ENCODE results near the gene GLRX5.
A peak's percentile ranks its signal among the peaks of the same experiment; 100 is the strongest.

GLRX5 gene

GRCh38 chr14:95518045-95518751 lies 16.7 kb upstream of the GLRX5 start:
- peak; percentile 68 for DNase-seq (ENCODE audit: low spot score)

GRCh38 chr14:95519699-95520098 lies 15.2 kb upstream of the GLRX5 start:
- DNase-seq (ENCODE audit: low spot score), result peak; percentile 59

DNA sequence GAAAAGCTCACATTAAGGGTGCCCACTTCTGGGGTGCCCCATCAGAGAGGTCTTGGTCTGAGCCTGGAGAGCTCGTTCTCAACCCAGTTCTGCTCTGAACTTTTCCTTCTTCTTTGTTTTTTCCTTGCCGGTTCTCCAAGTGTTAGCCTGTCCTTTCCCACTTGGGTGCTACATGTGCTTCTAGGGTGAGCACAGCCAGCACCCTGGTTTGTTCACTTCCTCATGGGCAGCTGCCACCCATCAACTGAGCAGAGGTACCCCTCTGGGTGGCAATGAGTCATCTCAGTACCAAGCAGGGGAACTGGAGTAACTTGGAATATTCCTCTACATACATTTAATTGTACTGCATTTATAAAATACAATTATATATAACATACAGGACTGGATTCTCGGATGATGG lies 14.5 kb upstream of the GLRX5 start:
- no peak for DNase-seq (ENCODE audit: low spot score)

- no peak for DNase-seq (ENCODE audit: low spot score)
These were observed 13.8 kb upstream of the GLRX5 start for GRCh38 chr14:95521001-95521400.

DNA sequence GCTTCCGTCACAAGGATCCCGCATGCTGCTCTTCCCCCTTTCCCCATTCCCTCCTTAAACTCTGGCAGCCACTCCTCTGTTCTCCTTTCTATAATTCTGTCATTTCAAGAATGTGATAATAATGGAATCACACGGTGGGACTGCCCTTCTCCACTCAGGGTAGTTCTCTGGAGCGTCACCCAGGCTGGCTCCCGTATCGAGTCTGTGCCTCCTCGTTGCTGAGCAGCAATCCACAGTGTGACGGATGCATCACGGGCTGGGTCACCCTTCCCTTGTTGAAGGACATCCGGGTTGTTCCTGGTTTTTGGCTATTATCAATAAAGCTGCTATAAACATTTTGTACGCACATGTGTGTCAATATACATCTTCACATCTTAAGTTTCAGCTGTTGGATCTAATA lies 12.7 kb upstream of the GLRX5 start:
- no peak for DNase-seq (ENCODE audit: low spot score)

DNA sequence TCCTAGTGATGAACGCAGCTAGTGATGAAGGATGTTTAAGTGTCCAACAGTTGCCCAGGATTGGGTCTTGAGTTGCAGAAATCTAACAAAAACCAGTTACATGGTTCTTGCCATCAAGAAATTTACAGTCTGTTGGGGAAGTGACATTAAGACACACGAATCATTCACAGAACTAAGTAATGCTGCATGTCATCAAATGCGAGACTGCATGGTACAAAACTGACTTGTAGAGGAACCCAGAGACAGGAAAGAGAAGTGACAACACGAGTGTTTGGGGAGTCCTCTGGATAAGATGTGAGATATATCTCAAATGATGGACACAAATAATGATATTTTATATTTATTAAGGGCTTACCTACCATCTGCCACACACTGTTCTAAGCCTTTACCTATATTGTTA lies 12.3 kb upstream of the GLRX5 start:
- no peak for DNase-seq (ENCODE audit: low spot score)

DNA sequence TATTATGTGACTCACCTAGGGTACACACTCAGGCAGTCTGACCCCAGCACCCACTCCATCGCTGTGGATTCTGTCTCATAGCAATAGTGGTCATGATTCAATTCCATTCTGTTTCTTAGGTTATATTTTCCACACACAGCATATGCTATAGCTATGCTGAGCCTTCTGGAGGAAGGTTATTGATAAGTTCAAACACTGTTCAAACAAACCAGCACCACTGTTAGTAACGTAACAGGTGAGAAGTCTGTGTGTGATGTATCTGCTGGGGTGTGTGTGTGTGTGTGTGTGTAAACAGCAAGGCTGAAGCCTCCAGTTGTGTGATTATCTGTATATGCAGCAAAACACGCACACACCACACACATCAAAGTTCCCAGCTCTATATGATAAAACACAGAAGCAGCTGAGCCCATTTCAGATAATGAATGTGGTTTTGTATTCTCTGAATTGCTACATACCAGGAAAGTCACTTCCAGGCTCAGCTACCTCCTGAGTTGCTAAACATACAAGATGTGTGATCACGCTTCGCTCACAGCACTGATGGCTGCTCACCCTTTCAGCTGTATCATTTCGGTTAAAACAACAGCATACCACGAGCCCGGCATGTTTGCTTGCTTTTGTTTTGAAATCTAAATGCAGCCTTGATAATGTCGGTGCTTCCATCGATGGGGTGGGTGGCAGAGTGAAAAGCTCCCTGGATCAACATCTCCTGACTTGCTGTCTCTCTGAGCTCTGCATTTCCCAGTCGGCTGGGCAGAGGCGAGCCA lies 11.6 kb upstream of the GLRX5 start:
- DNase-seq (ENCODE audit: low spot score), result no peak

GRCh38 chr14:95523815-95524448 lies 10.9 kb upstream of the GLRX5 start:
- no peak for DNase-seq (ENCODE audit: low spot score)

DNA sequence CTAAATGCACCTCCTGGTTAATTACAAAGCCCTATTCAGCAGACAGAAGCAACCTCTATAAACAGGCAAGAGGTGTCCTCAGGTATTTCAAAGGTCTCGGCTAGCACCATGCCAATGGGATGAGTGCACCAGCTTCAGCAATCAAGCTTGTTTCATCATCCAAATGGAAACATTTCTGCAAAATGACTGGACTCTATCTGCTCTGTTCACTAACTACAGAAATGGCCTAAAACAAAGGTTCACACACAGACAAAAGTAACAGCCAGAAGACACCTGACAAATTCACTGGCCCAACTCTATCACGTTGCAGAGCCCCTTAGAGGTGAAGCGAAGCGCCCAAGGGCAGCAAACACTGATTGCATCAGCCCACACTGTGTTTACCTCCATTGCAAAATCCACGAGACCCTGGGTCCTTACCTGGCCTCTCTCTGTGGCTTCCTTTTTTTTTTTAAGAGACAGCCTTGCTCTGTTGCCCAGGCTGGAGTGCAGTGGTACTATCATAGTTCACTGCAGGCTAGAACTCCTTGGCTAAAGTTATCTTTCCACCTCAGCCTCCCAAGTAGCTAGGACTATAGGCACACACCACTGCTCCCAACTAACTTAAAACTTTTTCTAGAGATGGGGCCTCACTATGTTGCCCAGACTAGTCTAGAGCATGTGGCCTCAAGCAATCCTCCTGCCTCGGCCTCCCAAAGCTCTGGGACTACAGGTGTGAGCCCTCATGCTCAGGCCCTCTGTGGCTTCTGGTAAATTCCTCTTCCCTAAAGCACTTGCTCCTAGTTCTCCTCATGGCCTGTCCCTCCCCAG lies 9.9 kb upstream of the GLRX5 start:
- DNase-seq (ENCODE audit: low spot score), result no peak

DNA sequence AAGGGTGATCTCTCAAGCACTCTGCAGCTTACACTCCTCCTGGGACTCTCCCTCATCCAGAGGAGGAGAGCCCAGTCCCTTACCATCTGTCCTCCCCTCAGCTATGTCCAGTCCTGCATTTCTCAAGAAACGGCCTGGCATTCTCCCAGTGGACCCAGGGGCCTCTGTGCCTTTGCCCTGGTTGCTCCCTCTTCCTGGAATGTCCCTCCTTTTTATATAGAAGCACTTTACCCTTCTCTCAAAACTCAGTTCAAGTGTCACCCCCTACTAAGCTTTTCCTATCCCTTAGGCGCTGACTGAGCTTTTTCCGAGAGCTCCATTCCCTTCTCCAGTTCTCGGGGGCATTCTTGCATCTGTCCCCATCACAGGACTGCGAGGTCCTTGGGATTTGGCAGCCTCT lies 8.9 kb upstream of the GLRX5 start:
- no peak for DNase-seq (ENCODE audit: low spot score)

GRCh38 chr14:95526483-95527386 lies 8.1 kb upstream of the GLRX5 start:
- no peak for DNase-seq (ENCODE audit: low spot score)

DNA sequence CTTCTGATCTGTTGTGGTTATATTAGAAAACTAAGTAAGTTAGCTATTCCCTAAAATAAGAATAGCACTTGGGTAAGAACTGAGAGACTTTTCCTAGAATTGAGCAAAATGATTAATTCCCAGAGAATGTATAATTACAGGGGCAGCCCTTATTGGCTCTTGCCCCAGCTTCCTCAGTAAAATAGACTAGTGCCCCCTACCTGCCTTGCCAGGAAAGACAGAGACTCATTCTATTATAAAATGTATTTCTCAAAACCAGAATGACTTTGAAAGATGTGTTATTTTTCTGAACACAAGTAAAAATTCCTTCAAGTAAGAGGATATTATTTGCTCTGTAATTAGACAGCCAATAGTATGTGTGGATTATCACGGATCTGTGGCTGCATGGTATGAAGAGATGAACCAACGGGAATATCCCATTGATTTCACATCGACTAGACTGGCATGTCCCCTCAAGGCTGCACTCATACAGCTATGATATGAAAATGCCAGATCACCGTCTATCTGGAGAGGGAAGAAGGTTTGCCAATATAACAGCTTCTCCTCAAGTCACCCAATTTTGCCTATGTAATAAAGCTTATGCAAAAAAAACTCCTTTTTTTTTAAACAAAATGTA lies 7.4 kb upstream of the GLRX5 start:
- peak; percentile 72 for DNase-seq (ENCODE audit: low spot score)

DNA sequence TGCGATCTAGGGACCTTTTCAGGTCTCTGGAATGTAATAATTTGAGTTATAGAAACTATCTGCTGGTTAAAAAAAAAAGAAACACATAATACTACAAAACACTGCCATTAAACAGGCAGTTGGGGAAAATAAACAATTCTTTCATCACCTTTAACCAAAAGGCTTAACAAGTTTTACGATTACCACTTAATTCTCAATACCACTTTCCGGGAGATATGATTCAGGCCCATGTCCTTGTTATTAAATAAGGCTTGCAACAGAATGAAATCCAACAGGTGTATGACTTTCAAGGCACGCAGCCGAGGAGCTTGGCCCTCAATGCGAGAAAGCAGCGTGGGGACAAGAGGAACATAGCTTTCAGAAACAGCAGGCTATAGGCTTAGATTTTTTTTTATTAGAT lies 5.6 kb upstream of the GLRX5 start:
- DNase-seq (ENCODE audit: low spot score), result no peak

- no peak for DNase-seq (ENCODE audit: low spot score)
These were observed 4.2 kb upstream of the GLRX5 start for GRCh38 chr14:95530473-95531276.

GRCh38 chr14:95531473-95531872 lies 3.4 kb upstream of the GLRX5 start:
- no peak for DNase-seq (ENCODE audit: low spot score)

DNA sequence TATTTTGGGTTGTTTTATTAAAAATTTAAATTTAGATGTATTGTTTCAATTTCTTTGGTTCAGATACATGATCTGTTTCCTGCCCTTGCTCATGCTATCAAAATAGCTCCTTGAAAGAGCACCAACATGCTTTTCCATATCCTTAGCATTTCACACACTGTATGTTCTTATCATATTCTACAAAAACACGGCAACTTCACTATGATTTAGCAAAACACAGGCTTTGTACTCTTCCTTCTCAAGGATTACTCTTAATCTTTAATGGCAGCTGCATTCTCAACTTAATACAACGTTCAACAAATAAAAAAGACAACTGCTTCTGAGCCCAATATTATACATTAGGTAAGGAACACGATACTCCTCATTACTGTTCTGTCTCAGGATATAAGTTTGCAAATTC lies 2.9 kb upstream of the GLRX5 start:
- no peak for DNase-seq (ENCODE audit: low spot score)

DNA sequence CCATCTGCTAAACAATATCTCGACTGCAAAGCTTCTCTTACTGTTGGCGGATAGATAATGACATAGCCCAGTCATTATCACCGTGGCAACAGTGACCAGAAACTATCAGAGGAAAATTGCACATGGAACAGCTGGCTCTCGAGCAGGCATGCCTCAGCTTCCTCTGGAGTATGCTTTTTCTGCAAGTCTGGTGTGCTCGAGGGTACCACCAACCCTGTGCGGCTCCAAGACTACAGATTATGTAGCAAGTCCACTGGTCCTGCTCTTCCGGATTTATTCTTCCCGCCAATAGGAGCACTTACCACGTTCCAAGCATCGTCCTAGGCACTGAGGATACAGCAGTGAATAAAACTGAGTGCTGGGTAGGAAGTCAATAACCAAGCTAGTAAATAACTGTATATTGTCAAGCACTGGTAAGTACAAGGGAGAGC lies 1.4 kb upstream of the GLRX5 start:
- peak; percentile 69 for DNase-seq (ENCODE audit: low spot score)

DNA sequence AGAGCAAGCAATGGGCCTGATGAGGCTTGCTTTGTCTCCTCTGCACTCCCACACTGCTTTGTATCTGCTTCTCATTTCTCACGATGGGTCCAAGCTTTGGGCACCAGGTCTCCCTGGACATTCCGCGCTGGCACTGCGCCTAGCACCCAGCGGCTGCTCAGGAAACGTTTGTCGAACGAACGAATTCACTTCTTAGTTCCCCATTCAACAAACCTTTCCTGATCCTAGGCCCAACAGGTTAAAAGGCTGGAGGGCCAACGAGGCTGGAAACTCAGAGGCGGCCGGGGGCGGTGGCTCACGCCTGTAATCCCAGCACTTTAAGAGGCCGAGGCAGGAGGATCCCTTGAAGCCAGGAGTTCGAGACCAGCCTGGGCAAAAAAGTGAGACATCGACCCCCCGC lies 1.0 kb upstream of the GLRX5 start:
- no peak for DNase-seq (ENCODE audit: low spot score)

- peak; percentile 46 for DNase-seq (ENCODE audit: low spot score)
These were observed 574 bp downstream of the GLRX5 start for GRCh38 chr14:95535226-95536021.
